Measurements from ENCODE around the gene PSMD14. TPM values are rescaled to one million over a fixed set of nuclear protein-coding genes. Genes with fewer than 3 reads are reported as not detected.
A peak's percentile ranks its signal among the peaks of the same experiment; 100 is the strongest.

PSMD14 gene
- total and polyA plus RNA-seq, 2 of the 8 experiments (the other 6 are each of a cell fraction or from before 2014, with no cell fraction given): 53.9 to 88.7 TPM

- H3K79me1 ChIP-seq (ENCODE audit: low read depth, low read length): no peaks in the 10 kb centered on the region
- H3K4me1 ChIP-seq (replicated peaks in 1 of 4; ENCODE audit: control insufficient read depth in 3 of 4, insufficient read depth in 4 of 4, low read length in 3 of 4): peaks cover 3 to 16% (median 7%) of the 10 kb centered on the region in 4 experiments
- H2BK15ac ChIP-seq (ENCODE audit: low read length): no peak overlapping the region
- H3K79me2 ChIP-seq (ENCODE audit: control insufficient read depth in 1 of 2, insufficient read depth in 2 of 2, low read length in 2 of 2): no peaks in the 10 kb centered on the region
- no peak overlapping the region for H4K91ac ChIP-seq (replicated peaks; ENCODE audit: insufficient read length, low read length)
- no peak overlapping the region for H4K5ac ChIP-seq (ENCODE audit: insufficient read length, low read depth, low read length)
- FAIRE-seq (no peak), DNase-seq (ENCODE audit: low read depth in 1 of 2, low spot score in 2 of 2) (no peak)
- peak overlapping the region; percentile 72 to 99 for H3K4me2 ChIP-seq (ENCODE audit: insufficient read depth in 1 of 2, low read depth in 2 of 2, low read length in 2 of 2)
- H3K27me3 ChIP-seq (replicated peaks in 1 of 4; ENCODE audit: control insufficient read depth in 3 of 4, extremely low read depth in 1 of 4, insufficient read depth in 3 of 4, low read length in 3 of 4): peaks cover 86 to 100% (median 98%) of the 10 kb centered on the region in 4 experiments
- H3K56ac ChIP-seq (replicated peaks; ENCODE audit: insufficient read length, low read depth, low read length): no peak overlapping the region
- no peak overlapping the region for H2AK5ac ChIP-seq (ENCODE audit: low read depth, low read length)
- TF ChIP-seq RXRA (IDR thresholded peaks at IDR 0.05; ENCODE audit: insufficient read depth, low read depth, low read length): no peak
- peak; percentile 5 for TF ChIP-seq RNF2 (IDR thresholded peaks at IDR 0.05; ENCODE audit: borderline replicate concordance, low read depth, low read length, missing control alignments, poor library complexity, severe bottlenecking)
- no peak overlapping the region for H2BK5ac ChIP-seq (ENCODE audit: low read depth, low read length)
- H3K27ac ChIP-seq (ENCODE audit: low read depth, low read length): no peak overlapping the region
- no peak overlapping the region for H3K9ac ChIP-seq (replicated peaks in 1 of 4; ENCODE audit: extremely low read depth in 1 of 4, low read depth in 3 of 4, low read length in 3 of 4)
- no peak overlapping the region for H3K14ac ChIP-seq (ENCODE audit: insufficient read length)
- no peak overlapping the region for H3K18ac ChIP-seq (ENCODE audit: extremely low read depth, low read length)
- no peak overlapping the region for H3K4ac ChIP-seq (replicated peaks; ENCODE audit: insufficient read length, low read depth, low read length)
- peaks cover 3 to 27% of the 10 kb centered on the region in 2 experiments for H4K20me1 ChIP-seq (replicated peaks in 1 of 2; ENCODE audit: control insufficient read depth in 1 of 2, insufficient read depth in 2 of 2, low read length in 2 of 2)
- H4K8ac ChIP-seq (ENCODE audit: extremely low read depth, insufficient read depth, low read length): no peak overlapping the region
- H3K23ac ChIP-seq (ENCODE audit: insufficient read length): no peak overlapping the region
- ChIA-PET CTCF (ENCODE audit: partially characterized antibody) (no interaction called here), POLR2A (ENCODE audit: partially characterized antibody) (no interaction called here)
- 7% methylated on average over 4 of the region's 11 CpGs; no CpG with 5 or more reads in 1 of the 2 experiments for WGBS, 2 experiments (ENCODE audit: extremely low coverage in 1 of 2, insufficient coverage in 1 of 2, insufficient read length in 1 of 2, insufficient replicate concordance in 2 of 2, low coverage in 1 of 2, low lambda C conversion rate in 2 of 2, missing lambda C conversion rate in 1 of 2)
- H2BK120ac ChIP-seq (replicated peaks; ENCODE audit: low read depth, low read length): no peak overlapping the region
- H2BK20ac ChIP-seq (ENCODE audit: low read length): 0 out of 2 replicates have a peak overlapping the region, but pooled peaks have one; percentile 95
- peaks cover 0 to 2% (median 0%) of the 10 kb centered on the region in 4 experiments; a peak in 1 of 8 replicates for H3K36me3 ChIP-seq (ENCODE audit: control insufficient read depth in 2 of 4, insufficient read depth in 4 of 4, low read length in 3 of 4)
- no peaks in the 10 kb centered on the region for H3K9me3 ChIP-seq (ENCODE audit: insufficient read depth in 2 of 2, low read depth in 1 of 2, low read length in 1 of 2)
- H2BK12ac ChIP-seq (ENCODE audit: low read depth, low read length): no peak overlapping the region; the same call in 1 of the 2 replicates
- peaks cover 12% of the 10 kb centered on the region for H3K23me2 ChIP-seq (ENCODE audit: low read depth, low read length)
- H2AFZ ChIP-seq (ENCODE audit: low read length): no peak overlapping the region
- H3K4me3 ChIP-seq (ENCODE audit: extremely low read depth in 1 of 4, insufficient read depth in 2 of 4, low read depth in 3 of 4, low read length in 4 of 4): peak overlapping the region in 2 of 4 experiments; percentile 24 to 57; a peak in 4 of 8 replicates
Measured at GRCh38 chr2:161422816-161423403, 114.7 kb downstream of the PSMD14 start.

Measured in H1 (cell line).